PFSK-1 (cell line): Measurements from ENCODE around the gene FSTL4.

Experiments used
- FOXP2 ChIP-seq: optimal IDR thresholded peaks from 2 replicates; pipeline ENCODE3; 2011; ENCODE audit warnings: borderline replicate concordance, control low read depth, inconsistent platforms; ENCODE audit not compliant: insufficient read depth; ENCODE audit errors: extremely low read length, extremely low read depth
- POLR2AphosphoS5 ChIP-seq: IDR thresholded peaks from 2 replicates; pipeline ENCODE4 v1.6.1; 2012; ENCODE audit warnings: low read depth, mild to moderate bottlenecking, control low read depth, low read length, moderate library complexity
- SIN3A ChIP-seq: IDR thresholded peaks from 2 replicates; pipeline ENCODE4 v1.6.1; 2012; ENCODE audit warnings: mild to moderate bottlenecking, low read length, moderate library complexity, borderline replicate concordance; ENCODE audit not compliant: insufficient read depth
- TAF1 ChIP-seq: IDR thresholded peaks from 2 replicates; pipeline ENCODE4 v1.6.1; 2012; ENCODE audit warnings: low read length, control low read depth, borderline replicate concordance; ENCODE audit not compliant: insufficient read depth
- TF ChIP-seq, protein P1 (sequence below), 2 experiments: IDR thresholded peaks; 2 replicates each; pipeline versions ENCODE4 v1.6.1 to v1.8.0; 2011 to 2012; ENCODE audit warnings: low read depth in 2 of 2, low read length in 2 of 2, control low read depth in 1 of 2, inconsistent platforms in 1 of 2, mild to moderate bottlenecking in 1 of 2, moderate library complexity in 1 of 2; ENCODE audit not compliant: insufficient read depth in 1 of 2

DNA sequence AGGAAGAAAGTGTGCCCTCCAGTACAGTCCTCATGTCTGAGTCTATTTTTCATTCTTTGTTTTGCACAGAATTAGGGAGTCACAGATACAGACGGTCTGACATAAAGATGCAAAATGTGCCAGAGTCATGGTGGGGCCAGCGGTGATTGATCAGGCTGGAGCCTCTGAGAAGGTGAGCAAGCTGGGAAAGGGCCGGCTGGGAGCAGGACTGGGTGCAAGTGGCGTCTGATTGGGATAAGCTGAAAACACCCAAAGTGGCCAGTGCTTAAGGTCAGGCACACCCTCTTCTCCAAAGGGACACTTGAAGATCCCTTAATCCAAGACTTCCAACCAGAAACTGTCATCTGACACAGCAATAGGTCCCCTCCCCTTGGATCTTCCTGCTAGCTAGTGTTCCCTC, 32.6 kb downstream of the FSTL4 start:
- TF ChIP-seq SIN3A (no peak), POLR2AphosphoS5 (no peak), TAF1 (no peak), FOXP2 (no peak)
- TF ChIP-seq, protein P1, sequence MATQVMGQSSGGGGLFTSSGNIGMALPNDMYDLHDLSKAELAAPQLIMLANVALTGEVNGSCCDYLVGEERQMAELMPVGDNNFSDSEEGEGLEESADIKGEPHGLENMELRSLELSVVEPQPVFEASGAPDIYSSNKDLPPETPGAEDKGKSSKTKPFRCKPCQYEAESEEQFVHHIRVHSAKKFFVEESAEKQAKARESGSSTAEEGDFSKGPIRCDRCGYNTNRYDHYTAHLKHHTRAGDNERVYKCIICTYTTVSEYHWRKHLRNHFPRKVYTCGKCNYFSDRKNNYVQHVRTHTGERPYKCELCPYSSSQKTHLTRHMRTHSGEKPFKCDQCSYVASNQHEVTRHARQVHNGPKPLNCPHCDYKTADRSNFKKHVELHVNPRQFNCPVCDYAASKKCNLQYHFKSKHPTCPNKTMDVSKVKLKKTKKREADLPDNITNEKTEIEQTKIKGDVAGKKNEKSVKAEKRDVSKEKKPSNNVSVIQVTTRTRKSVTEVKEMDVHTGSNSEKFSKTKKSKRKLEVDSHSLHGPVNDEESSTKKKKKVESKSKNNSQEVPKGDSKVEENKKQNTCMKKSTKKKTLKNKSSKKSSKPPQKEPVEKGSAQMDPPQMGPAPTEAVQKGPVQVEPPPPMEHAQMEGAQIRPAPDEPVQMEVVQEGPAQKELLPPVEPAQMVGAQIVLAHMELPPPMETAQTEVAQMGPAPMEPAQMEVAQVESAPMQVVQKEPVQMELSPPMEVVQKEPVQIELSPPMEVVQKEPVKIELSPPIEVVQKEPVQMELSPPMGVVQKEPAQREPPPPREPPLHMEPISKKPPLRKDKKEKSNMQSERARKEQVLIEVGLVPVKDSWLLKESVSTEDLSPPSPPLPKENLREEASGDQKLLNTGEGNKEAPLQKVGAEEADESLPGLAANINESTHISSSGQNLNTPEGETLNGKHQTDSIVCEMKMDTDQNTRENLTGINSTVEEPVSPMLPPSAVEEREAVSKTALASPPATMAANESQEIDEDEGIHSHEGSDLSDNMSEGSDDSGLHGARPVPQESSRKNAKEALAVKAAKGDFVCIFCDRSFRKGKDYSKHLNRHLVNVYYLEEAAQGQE (IDR thresholded peaks at IDR 0.05; ENCODE audit: insufficient read depth in 1 of 2, low read depth in 2 of 2, low read length in 2 of 2): no peak
